SK-N-MC (cell line): ENCODE results near the gene MEGF8.

ENCODE experiments used
- EZH2 ChIP-seq: fragments of 200-600 bp; sonication (generic); IDR thresholded peaks from one replicate; pipeline ENCODE4 v1.6.1; 2017; ENCODE audit warnings: antibody characterized with exemption
- POLR2AphosphoS5 ChIP-seq: IDR thresholded peaks from 2 replicates; pipeline ENCODE4 v1.6.1; 2012; ENCODE audit warnings: mild to moderate bottlenecking, low read depth, low read length, borderline replicate concordance

GRCh38 chr19:42424345-42424707 is 98.9 kb downstream of the MEGF8 start:
- TF ChIP-seq POLR2AphosphoS5 (no peak), EZH2 (no peak)
